ENCODE measurements around the gene MAP4K2. TPM values are rescaled to one million over a fixed set of nuclear protein-coding genes. Genes with fewer than 3 reads are reported as not detected.

MAP4K2 gene
- total RNA-seq, 1 donor from 2014 or later: 7.5 TPM

DNA sequence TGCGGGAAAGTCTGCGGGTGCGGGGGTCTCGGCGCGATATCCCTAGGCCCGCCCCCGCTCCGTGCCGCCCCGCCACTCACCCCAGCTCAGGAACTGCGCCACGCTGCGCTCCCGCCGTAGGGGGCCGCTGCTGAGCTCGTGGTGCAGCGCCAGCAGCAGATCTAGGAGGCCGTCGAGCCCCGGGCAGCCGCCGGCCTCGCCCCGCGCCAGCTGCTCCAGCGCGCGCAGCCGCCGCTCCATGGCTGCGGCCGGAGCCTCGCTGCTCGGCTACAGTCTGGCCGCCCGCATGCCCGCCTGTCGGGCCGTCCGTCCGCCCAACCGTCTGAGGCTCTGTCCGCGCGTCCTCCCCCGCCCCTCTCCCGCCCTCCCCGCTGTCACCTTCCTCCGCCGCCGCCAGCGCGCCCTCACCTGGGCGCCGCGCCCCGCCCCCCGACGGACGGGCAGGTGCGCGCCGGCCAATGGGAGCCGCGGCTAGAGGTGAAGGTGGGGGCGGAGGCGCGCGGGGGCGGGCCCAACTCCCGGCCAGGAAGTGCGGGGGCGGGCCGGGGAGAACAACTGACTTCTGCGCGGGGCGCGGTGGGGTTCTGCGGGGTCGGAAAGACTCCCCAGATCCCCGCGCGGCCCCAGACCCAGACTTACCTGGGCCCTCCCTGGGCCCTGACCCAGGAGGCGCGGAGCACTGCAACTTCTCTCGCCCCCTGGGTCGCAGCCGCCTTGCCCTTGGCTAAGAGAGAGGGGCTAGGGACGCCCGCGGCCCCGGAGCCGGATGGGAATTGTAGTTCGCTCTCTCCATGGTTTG, 41.5 kb upstream of the MAP4K2 start, which contains the start of gene CDC42BPG:
Gene CDC42BPG, minus strand, starts transcription at position 324 of the 799 bp plus-strand sequence. Its CDS starts 84 bp downstream, at position 240.
- Histone ChIP-seq H3K4me1 (peaks cover 38% of the 10 kb centered on the region), H3K36me3 (no peaks in the 10 kb centered on the region), H3K27me3 (ENCODE audit: low read depth) (no peaks in the 10 kb centered on the region), H3K27ac (replicated peaks) (peak within 1 kb of the TSS; percentile 27), H3K9me3 (replicated peaks) (no peaks in the 10 kb centered on the region), H3K4me3 (peak within 1 kb of the TSS; percentile 67)
- peak; percentile 64 for DNase-seq
- intact Hi-C loops (cut with micrococcal nuclease): no loop called here
- TF ChIP-seq CTCF (IDR thresholded peaks at IDR 0.05; ENCODE audit: borderline replicate concordance): peak; percentile 73

- intact Hi-C loops (cut with micrococcal nuclease): no loop called here
- peak overlapping the region; percentile 67 for H3K4me3 ChIP-seq
- no peaks in the 10 kb centered on the region for H3K9me3 ChIP-seq (replicated peaks)
- no peak for DNase-seq
- H3K36me3 ChIP-seq: no peaks in the 10 kb centered on the region
- TF ChIP-seq CTCF (IDR thresholded peaks at IDR 0.05; ENCODE audit: borderline replicate concordance): no peak
- H3K27me3 ChIP-seq (ENCODE audit: low read depth): no peaks in the 10 kb centered on the region
- peaks cover 31% of the 10 kb centered on the region for H3K4me1 ChIP-seq
- H3K27ac ChIP-seq (replicated peaks): no peak overlapping the region
Observed at GRCh38 chr11:64843686-64844329, 40.8 kb upstream of the MAP4K2 start.

DNA sequence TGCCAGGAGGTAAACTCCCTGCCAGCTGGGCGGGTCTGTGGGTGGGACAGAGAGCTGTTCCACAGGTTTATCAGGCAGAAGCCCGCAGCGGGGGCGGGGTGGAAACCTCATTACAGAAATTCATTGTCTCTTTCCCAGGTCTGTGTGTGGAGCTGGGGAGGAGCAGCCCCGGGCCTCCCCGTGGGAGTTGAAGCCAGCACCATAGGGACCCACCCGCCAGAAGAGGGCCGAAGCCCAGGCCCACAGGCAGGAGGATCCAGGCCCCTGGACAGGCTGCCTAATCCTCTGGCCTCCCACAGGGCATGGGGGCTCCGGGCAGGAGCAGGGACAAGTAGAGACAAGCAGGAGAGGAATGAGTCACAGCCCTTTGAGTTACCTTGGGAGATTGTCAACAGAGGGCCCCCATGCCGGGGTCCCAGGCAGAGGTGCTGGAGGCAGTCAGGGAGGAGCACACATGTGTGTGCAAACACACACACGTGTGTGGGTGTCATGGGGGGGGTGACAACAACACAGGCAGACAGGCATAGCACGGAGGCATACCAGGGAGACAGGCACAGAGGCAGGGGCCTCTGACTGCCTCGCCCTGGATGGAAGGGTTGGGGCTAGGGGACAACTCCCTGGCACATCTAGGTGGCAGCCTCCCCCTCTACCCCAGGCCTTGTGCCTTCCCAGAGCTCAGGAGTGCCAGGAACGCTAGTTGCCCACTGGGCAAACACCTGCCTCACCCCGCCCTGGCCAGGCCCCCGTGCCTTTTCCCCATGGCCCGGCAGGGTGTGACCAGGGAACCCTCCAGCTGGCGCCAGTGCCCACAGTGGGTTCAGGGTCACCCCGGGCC, 40.1 kb upstream of the MAP4K2 start:
- intact Hi-C loops (cut with micrococcal nuclease): no loop called here
- Histone ChIP-seq H3K27me3 (ENCODE audit: low read depth) (no peaks in the 10 kb centered on the region), H3K27ac (replicated peaks) (no peak overlapping the region), H3K36me3 (no peaks in the 10 kb centered on the region), H3K4me3 (no peak overlapping the region), H3K9me3 (replicated peaks) (no peaks in the 10 kb centered on the region), H3K4me1 (peaks cover 24% of the 10 kb centered on the region)
- no peak for TF ChIP-seq CTCF (IDR thresholded peaks at IDR 0.05; ENCODE audit: borderline replicate concordance)
- DNase-seq: no peak

DNA sequence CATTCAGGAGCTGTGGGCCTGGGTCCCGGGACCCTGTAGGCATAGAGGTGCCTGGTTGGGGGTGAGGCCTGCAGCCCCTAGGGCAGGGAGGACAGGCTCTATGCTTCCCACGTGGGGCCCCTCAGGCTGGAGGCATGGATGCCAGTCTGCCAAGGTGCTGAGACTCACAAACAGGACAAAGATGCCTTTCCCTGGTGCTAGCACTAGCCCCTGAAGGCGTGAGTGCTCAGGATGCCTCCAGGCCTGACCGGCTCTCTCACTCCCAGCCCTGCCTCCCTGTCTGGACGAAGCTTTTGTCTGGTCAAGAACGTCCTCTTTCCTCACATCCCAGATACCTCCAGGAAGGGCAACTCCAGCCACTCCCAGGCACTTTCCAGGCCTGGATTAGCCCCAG, 39.3 kb upstream of the MAP4K2 start:
- intact Hi-C loops (cut with micrococcal nuclease): no loop called here
- H3K27ac ChIP-seq (replicated peaks): no peak overlapping the region
- DNase-seq: no peak
- H3K4me3 ChIP-seq: no peak overlapping the region
- no peak for TF ChIP-seq CTCF (IDR thresholded peaks at IDR 0.05; ENCODE audit: borderline replicate concordance)
- no peaks in the 10 kb centered on the region for H3K36me3 ChIP-seq
- no peaks in the 10 kb centered on the region for H3K9me3 ChIP-seq (replicated peaks)
- H3K27me3 ChIP-seq (ENCODE audit: low read depth): no peaks in the 10 kb centered on the region
- peaks cover 17% of the 10 kb centered on the region for H3K4me1 ChIP-seq

- Histone ChIP-seq H3K9me3 (replicated peaks) (no peaks in the 10 kb centered on the region), H3K27me3 (ENCODE audit: low read depth) (no peaks in the 10 kb centered on the region), H3K4me3 (no peak overlapping the region), H3K36me3 (no peaks in the 10 kb centered on the region), H3K4me1 (peaks cover 14% of the 10 kb centered on the region), H3K27ac (replicated peaks) (no peak overlapping the region)
- intact Hi-C loops (cut with micrococcal nuclease): no loop called here
- no peak for TF ChIP-seq CTCF (IDR thresholded peaks at IDR 0.05; ENCODE audit: borderline replicate concordance)
- no peak for DNase-seq
Observed at GRCh38 chr11:64841592-64842365, 38.8 kb upstream of the MAP4K2 start.

Measured in left ventricle myocardium inferior (tissue), 1 donor.